DND-41 (cell line): ENCODE data around the gene TP73.

Experiments used
- CTCF ChIP-seq: IDR thresholded peaks from 2 replicates; pipeline ENCODE4 v1.5.1; 2012; ENCODE audit warnings: borderline replicate concordance, low read length, moderate library complexity, mild to moderate bottlenecking; ENCODE audit not compliant: poor library complexity, severe bottlenecking; ENCODE audit errors: extremely low read depth
- EZH2 ChIP-seq: IDR thresholded peaks from 3 replicates; pipeline ENCODE4 v1.6.1; 2012; ENCODE audit warnings: borderline replicate concordance, low read depth, mild to moderate bottlenecking, moderate library complexity, low read length, inconsistent platforms; ENCODE audit not compliant: severe bottlenecking

- TF ChIP-seq CTCF: no peak
- TF ChIP-seq EZH2: no peak
These were observed 31.6 kb upstream of the TP73 start for GRCh38 chr1:3620708-3621107.
